Activated naive CD8-positive, alpha-beta T cell (primary cell): ENCODE measurements around the gene MFSD11.
"Not testable (repeated sequence)": the region's sequence is repeated elsewhere in the genome, so short reads cannot be mapped to it uniquely, and the experiment has no call there.

Source experiments
- H3K27ac Mint-ChIP-seq: one replicate; pipeline ENCODE4 v1.8.0; 2021; ENCODE audit warnings: mixed read lengths
- H3K27me3 Mint-ChIP-seq: one replicate; pipeline ENCODE4 v1.8.0; 2021; ENCODE audit warnings: mixed read lengths
- H3K36me3 Mint-ChIP-seq: one replicate; pipeline ENCODE4 v1.8.0; 2021; ENCODE audit warnings: mixed read lengths
- H3K4me1 Mint-ChIP-seq: one replicate; pipeline ENCODE4 v1.8.0; 2021; ENCODE audit warnings: low read depth, mixed read lengths
- H3K4me3 Mint-ChIP-seq: one replicate; pipeline ENCODE4 v1.8.0; 2021; ENCODE audit warnings: mild to moderate bottlenecking, mixed read lengths
- H3K9me3 Mint-ChIP-seq: one replicate; pipeline ENCODE4 v1.8.0; 2021; ENCODE audit warnings: low read depth, mixed read lengths

The MFSD11 gene

GRCh38 chr17:76744747-76745146 lies 6.8 kb downstream of the MFSD11 start:
- Mint-ChIP-seq H3K27me3 (no peaks in the 10 kb centered on the region), H3K36me3 (peaks cover 16% of the 10 kb centered on the region), H3K27ac (no peak overlapping the region), H3K9me3 (no peaks in the 10 kb centered on the region), H3K4me3 (no peak overlapping the region), H3K4me1 (peaks cover 13% of the 10 kb centered on the region)

DNA sequence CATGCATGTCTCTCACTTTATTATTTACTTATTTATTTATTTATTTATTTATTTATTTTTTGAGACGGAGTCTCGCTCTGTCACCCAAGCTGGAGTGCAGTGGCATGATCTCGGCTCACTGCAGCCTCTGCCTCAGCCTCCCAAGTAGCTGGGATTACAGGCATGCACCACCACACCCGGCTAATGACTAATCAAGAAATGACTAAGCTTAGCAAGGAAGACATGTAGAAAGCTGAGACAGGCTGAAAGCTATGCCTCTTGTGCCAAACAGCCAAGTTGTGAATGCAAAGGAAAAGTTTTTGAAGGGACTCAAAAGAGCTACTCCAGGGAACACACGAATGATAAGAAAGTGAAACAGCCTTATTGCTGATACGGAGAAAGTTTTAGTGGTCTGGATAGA lies 7.9 kb downstream of the MFSD11 start:
- H3K4me3 Mint-ChIP-seq, H3K27me3 Mint-ChIP-seq, H3K9me3 Mint-ChIP-seq, H3K4me1 Mint-ChIP-seq, H3K27ac Mint-ChIP-seq: not testable (repeated sequence)
- peaks cover 16% of the 10 kb centered on the region for H3K36me3 Mint-ChIP-seq

- Mint-ChIP-seq H3K36me3 (peaks cover 11% of the 10 kb centered on the region), H3K4me1 (peaks cover 15% of the 10 kb centered on the region), H3K27ac (no peak overlapping the region), H3K4me3 (no peak overlapping the region), H3K9me3 (no peaks in the 10 kb centered on the region), H3K27me3 (no peaks in the 10 kb centered on the region)
Measured at GRCh38 chr17:76747716-76748363, 9.9 kb downstream of the MFSD11 start.

DNA sequence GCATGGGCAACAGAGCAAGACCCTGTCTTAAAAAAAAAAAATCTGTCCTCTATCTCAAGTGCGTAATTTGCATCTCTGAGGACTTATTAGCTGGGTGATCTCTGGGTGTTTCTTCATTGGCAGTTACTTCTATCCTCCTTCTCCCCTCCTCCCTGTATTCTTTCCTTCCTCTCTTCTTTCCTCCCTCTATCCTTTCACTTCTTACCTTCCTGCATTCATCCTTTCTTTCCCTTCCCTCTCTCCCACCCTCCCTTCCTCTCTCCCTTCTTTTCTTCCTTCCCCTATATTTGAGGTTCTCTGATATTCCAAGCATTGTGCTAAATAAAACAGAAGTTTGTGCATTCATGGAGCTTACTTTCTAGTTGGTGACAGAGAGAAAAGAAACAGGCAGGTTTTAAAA lies 10.7 kb downstream of the MFSD11 start:
- Mint-ChIP-seq H3K36me3 (peaks cover 11% of the 10 kb centered on the region), H3K4me1 (peaks cover 23% of the 10 kb centered on the region), H3K4me3 (no peak overlapping the region), H3K9me3 (no peaks in the 10 kb centered on the region), H3K27ac (no peak overlapping the region), H3K27me3 (no peaks in the 10 kb centered on the region)

DNA sequence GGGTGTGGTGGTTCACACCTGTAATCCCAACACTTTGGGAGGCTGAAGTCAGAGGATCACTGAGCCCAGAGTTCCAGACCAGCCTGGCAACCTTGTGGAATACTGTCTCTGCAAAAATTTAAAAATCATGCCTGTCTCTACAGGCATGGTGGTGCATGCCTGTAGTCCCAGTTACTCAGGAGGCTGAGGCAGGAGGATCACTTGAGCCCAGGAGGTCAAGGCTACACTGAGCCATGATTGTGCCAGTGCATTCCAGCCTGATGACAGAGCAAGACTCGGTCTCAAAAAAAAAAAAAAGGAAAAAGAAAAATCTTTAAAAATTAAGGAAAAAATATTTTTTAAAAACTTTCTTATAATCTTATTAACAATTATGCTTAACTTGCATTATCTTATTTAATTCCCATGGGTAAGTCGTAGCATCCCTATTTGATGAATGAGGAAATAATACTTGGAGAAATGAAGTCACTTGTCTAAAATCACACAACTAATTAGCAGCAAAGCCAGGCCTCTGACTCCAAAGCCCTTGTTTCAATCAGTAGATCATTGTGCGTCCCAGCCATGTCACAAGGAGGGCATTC lies 13.6 kb downstream of the MFSD11 start:
- H3K27me3 Mint-ChIP-seq = no peaks in the 10 kb centered on the region
- H3K27ac Mint-ChIP-seq = peak overlapping the region; percentile 95
- no peak overlapping the region for H3K4me3 Mint-ChIP-seq
- H3K36me3 Mint-ChIP-seq = peaks cover 4% of the 10 kb centered on the region
- peaks cover 25% of the 10 kb centered on the region for H3K4me1 Mint-ChIP-seq
- no peaks in the 10 kb centered on the region for H3K9me3 Mint-ChIP-seq

DNA sequence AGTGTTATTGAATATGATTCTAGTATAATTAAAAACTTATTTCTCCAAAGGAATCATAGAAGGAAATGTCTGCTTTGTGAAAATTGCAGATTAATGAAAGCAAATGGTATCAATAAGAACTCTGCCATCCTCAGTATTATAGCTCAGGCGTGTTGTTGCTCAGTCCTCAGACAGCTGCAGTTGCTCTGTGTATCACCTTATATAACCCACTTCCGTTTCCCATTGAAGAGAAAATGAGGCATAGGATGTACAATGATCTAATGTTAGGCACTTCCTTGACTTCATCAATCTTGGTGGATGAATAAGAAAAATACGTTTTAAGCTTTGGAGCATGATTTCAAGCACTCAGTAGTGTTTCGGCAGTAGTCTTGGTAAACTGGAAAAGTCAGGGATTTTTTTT lies 14.1 kb downstream of the MFSD11 start:
- Mint-ChIP-seq H3K9me3 (no peaks in the 10 kb centered on the region), H3K27ac (peak overlapping the region; percentile 95), H3K4me1 (peaks cover 25% of the 10 kb centered on the region), H3K36me3 (peaks cover 6% of the 10 kb centered on the region), H3K27me3 (no peaks in the 10 kb centered on the region), H3K4me3 (peak overlapping the region; percentile 76)

DNA sequence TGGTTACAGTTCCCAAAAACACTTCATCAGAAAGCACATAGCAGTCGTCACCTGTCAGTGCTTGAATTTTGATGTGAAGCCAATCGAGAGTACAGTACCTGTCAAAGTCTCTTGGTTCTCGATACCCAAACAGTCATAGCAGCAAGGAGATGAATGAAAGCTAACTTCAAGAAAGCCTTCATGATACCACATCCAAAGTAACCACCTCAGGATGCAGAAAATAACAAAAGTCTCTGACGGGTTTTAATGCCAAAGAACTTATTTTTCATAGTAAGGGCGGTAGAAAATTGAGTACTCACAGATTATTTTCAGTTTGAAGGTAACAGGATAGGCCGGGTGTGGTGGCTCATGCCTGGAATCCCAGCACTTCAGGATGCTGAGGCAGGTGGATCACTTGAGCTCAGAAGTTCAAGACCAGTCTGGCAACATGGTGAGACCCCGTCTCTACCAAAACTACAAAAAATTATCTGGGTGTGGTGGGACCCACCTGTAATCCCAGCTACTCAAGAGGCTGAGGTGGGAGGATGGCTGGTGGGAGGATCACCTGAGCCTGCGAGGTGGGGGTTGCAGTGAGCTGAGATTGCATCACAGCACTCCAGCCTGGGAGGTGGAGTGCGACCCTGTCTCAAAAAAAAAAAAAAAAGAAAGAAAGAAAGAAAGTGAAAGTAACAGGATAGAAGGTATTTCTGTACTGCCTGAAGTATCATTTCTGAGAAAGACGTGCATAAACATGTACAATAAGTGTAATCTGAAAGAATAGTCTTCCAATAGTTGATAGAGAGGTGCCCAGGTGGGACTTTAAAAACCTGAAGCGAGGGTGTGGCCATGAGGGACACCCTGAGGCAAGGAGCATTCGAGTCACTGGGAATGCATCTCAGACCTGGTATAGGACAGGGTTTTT lies 15.4 kb downstream of the MFSD11 start:
- Mint-ChIP-seq H3K4me1 (peaks cover 25% of the 10 kb centered on the region), H3K27me3 (no peaks in the 10 kb centered on the region), H3K9me3 (no peaks in the 10 kb centered on the region), H3K27ac (peak overlapping the region; percentile 98), H3K4me3 (peak overlapping the region; percentile 85), H3K36me3 (peaks cover 8% of the 10 kb centered on the region)

GRCh38 chr17:76755285-76755684 lies 17.4 kb downstream of the MFSD11 start:
- Mint-ChIP-seq H3K4me1 (peaks cover 25% of the 10 kb centered on the region), H3K27ac (no peak overlapping the region), H3K36me3 (peaks cover 6% of the 10 kb centered on the region), H3K4me3 (no peak overlapping the region), H3K27me3 (no peaks in the 10 kb centered on the region), H3K9me3 (no peaks in the 10 kb centered on the region)

DNA sequence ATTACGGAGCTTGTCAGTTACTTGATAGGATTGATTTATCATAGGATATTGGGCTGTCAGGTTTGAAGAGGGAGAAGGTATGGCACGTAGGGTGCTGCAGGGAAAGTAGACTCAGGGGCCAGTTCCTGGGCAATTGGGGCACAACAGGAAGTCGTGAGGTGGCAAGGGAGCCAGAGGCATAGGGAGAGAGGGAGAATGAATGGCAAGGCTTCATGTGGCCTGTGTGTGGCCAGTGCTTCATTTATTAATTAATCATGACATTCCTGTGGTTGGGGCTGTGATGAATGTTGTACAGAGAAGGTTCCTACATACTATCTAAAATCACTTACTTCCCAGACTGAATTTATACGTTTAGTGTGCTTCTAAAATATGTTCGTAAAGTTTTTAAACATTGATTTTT lies 19.3 kb downstream of the MFSD11 start:
- peaks cover 19% of the 10 kb centered on the region for H3K4me1 Mint-ChIP-seq
- no peaks in the 10 kb centered on the region for H3K27me3 Mint-ChIP-seq
- H3K27ac Mint-ChIP-seq = no peak overlapping the region
- no peak overlapping the region for H3K4me3 Mint-ChIP-seq
- no peaks in the 10 kb centered on the region for H3K9me3 Mint-ChIP-seq
- H3K36me3 Mint-ChIP-seq = peaks cover 9% of the 10 kb centered on the region

- H3K4me3 Mint-ChIP-seq = no peak overlapping the region
- no peaks in the 10 kb centered on the region for H3K9me3 Mint-ChIP-seq
- peaks cover 8% of the 10 kb centered on the region for H3K4me1 Mint-ChIP-seq
- H3K36me3 Mint-ChIP-seq = peaks cover 9% of the 10 kb centered on the region
- no peaks in the 10 kb centered on the region for H3K27me3 Mint-ChIP-seq
- H3K27ac Mint-ChIP-seq = no peak overlapping the region
Measured at GRCh38 chr17:76758570-76758969, 20.7 kb downstream of the MFSD11 start.

DNA sequence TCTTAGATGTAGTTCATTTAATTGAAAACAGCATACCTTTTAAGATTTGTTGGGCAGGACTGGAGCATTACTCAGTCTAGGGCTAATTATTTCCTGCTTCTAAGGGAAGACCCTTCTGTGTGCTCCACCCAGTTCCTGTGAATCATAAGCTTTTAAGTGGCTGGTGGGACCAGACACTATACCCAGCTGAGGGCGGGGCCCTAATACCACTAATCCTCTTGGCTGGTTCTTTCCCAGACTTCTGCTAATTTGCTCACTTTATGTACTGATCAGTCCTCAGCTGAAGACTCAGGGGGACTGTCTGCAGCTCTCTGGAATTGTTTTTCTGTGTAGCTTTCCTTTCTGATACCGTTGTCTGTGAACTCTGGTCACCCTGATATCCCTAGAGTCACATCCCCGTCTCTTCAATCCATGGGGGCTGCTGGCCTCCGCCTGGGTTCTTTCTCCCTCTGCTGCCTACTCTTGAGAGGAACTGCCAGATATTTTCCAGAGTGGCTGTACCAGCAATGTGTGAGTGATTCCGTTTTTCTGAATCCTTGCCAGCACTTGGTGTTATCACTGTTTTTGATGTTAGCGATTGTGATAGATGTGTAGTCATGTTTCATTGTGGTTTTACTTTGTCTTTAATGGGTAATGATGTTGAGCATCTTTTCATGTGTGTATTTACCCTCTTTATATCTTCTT lies 35.1 kb downstream of the MFSD11 start:
- peaks cover 16% of the 10 kb centered on the region for H3K36me3 Mint-ChIP-seq

GRCh38 chr17:76775021-76775600 lies 37.2 kb downstream of the MFSD11 start:
- H3K4me3 Mint-ChIP-seq = no peak overlapping the region
- no peaks in the 10 kb centered on the region for H3K27me3 Mint-ChIP-seq
- H3K27ac Mint-ChIP-seq = no peak overlapping the region
- H3K36me3 Mint-ChIP-seq = peaks cover 10% of the 10 kb centered on the region
- no peaks in the 10 kb centered on the region for H3K9me3 Mint-ChIP-seq
- peaks cover 24% of the 10 kb centered on the region for H3K4me1 Mint-ChIP-seq

More for the DNA sequence above, 35.1 kb downstream of the MFSD11 start:
- peaks cover 24% of the 10 kb centered on the region for H3K4me1 Mint-ChIP-seq
- peak overlapping the region; percentile 75 for H3K4me3 Mint-ChIP-seq
- no peaks in the 10 kb centered on the region for H3K27me3 Mint-ChIP-seq
- no peaks in the 10 kb centered on the region for H3K9me3 Mint-ChIP-seq
- peak overlapping the region; percentile 95 for H3K27ac Mint-ChIP-seq

- H3K27me3 Mint-ChIP-seq = no peaks in the 10 kb centered on the region
- H3K4me1 Mint-ChIP-seq = no peaks in the 10 kb centered on the region
- no peak overlapping the region for H3K27ac Mint-ChIP-seq
- H3K36me3 Mint-ChIP-seq = peaks cover 5% of the 10 kb centered on the region
- H3K9me3 Mint-ChIP-seq = no peaks in the 10 kb centered on the region
- H3K4me3 Mint-ChIP-seq = no peak overlapping the region
Measured at GRCh38 chr17:76781056-76781982, 43.4 kb downstream of the MFSD11 start.

DNA sequence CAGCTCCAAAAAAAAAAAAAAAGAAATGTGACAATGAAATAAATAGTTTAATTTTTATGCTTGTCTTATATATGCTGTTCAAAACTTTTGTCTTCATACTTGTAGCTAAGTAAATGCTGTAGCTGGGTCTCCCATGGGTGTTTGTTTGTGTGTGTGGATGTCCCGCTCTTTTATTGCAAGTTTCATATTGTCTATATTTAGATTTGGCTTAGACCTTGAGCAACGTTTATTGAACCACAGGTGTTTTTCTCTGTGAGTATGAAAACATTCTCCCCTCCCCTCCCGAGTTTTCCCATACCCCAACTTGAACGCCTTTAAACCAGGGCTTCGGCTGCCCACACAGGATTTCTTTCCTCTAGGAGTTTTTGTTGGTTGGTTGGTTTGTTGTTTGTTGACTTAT lies 45.2 kb downstream of the MFSD11 start:
- Mint-ChIP-seq H3K4me1 (no peaks in the 10 kb centered on the region), H3K4me3 (no peak overlapping the region), H3K36me3 (peaks cover 5% of the 10 kb centered on the region), H3K27me3 (no peaks in the 10 kb centered on the region), H3K9me3 (no peaks in the 10 kb centered on the region), H3K27ac (no peak overlapping the region)
